ENCODE results near the gene PRSS35. TPM values are rescaled to one million over a fixed set of nuclear protein-coding genes. Genes with fewer than 3 reads are reported as not detected.

The PRSS35 gene
- total and polyA plus RNA-seq, 2 of the 8 experiments (the other 6 are each of a cell fraction or from before 2014, with no cell fraction given) = 1.3 to 2.9 TPM

GRCh38 chr6:83511266-83511665, 1.1 kb upstream of the PRSS35 start:
- Histone ChIP-seq H2BK5ac (ENCODE audit: low read depth, low read length) (no peak overlapping the region), H4K8ac (ENCODE audit: extremely low read depth, insufficient read depth, low read length) (no peak overlapping the region), H3K9ac (replicated peaks in 1 of 4; ENCODE audit: extremely low read depth in 1 of 4, low read depth in 3 of 4, low read length in 3 of 4) (no peak overlapping the region), H4K91ac (replicated peaks; ENCODE audit: insufficient read length, low read length) (no peak overlapping the region), H3K14ac (ENCODE audit: insufficient read length) (no peak overlapping the region), H3K79me1 (ENCODE audit: low read depth, low read length) (no peaks in the 10 kb centered on the region), H3K23me2 (ENCODE audit: low read depth, low read length) (peaks cover 10% of the 10 kb centered on the region), H3K4ac (replicated peaks; ENCODE audit: insufficient read length, low read depth, low read length) (no peak overlapping the region), H2BK120ac (replicated peaks; ENCODE audit: low read depth, low read length) (no peak overlapping the region), H3K56ac (replicated peaks; ENCODE audit: insufficient read length, low read depth, low read length) (no peak overlapping the region), H4K5ac (ENCODE audit: insufficient read length, low read depth, low read length) (no peak overlapping the region), H2AFZ (ENCODE audit: low read length) (0 out of 2 replicates have a peak overlapping the region, but pooled peaks have one; percentile 99), H3K27ac (ENCODE audit: low read depth, low read length) (no peak overlapping the region), H3K4me1 (replicated peaks in 1 of 4; ENCODE audit: control insufficient read depth in 3 of 4, insufficient read depth in 4 of 4, low read length in 3 of 4) (peaks cover 0 to 2% (median 0%) of the 10 kb centered on the region in 4 experiments; a peak in 2 of 7 replicates), H3K4me3 (ENCODE audit: extremely low read depth in 1 of 4, insufficient read depth in 2 of 4, low read depth in 3 of 4, low read length in 4 of 4) (peak overlapping the region in 1 of 4 experiments; percentile 86; a peak in 2 of 8 replicates), H2BK20ac (ENCODE audit: low read length) (no peak overlapping the region), H3K27me3 (replicated peaks in 1 of 4; ENCODE audit: control insufficient read depth in 3 of 4, extremely low read depth in 1 of 4, insufficient read depth in 3 of 4, low read length in 3 of 4) (no peaks in the 10 kb centered on the region), H2BK12ac (ENCODE audit: low read depth, low read length) (no peak overlapping the region), H3K36me3 (ENCODE audit: control insufficient read depth in 2 of 4, insufficient read depth in 4 of 4, low read length in 3 of 4) (no peaks in the 10 kb centered on the region), H3K4me2 (ENCODE audit: insufficient read depth in 1 of 2, low read depth in 2 of 2, low read length in 2 of 2) (peak overlapping the region; percentile 46 to 93; a peak in 2 of 4 replicates), H2BK15ac (ENCODE audit: low read length) (no peak overlapping the region), H4K20me1 (replicated peaks in 1 of 2; ENCODE audit: control insufficient read depth in 1 of 2, insufficient read depth in 2 of 2, low read length in 2 of 2) (no peaks in the 10 kb centered on the region), H3K23ac (ENCODE audit: insufficient read length) (no peak overlapping the region), H3K9me3 (ENCODE audit: insufficient read depth in 2 of 2, low read depth in 1 of 2, low read length in 1 of 2) (no peaks in the 10 kb centered on the region), H2AK5ac (ENCODE audit: low read depth, low read length) (no peak overlapping the region), H3K79me2 (ENCODE audit: control insufficient read depth in 1 of 2, insufficient read depth in 2 of 2, low read length in 2 of 2) (no peaks in the 10 kb centered on the region), H3K18ac (ENCODE audit: extremely low read depth, low read length) (0 out of 2 replicates have a peak overlapping the region, but pooled peaks have one; percentile 32)
- ChIA-PET CTCF (ENCODE audit: partially characterized antibody) (interaction anchor here (0.8 to 15.4 kb wide), 24 partner anchors 8 to 445 kb away, joined by 3 to 310 read pairs (median 4); partner anchors contain the start of genes DOP1A and UBE3D), POLR2A (ENCODE audit: partially characterized antibody) (interaction anchor here (0.9 to 2.0 kb wide), 2 partner anchors 81 to 93 kb away, joined by 3 to 7 read pairs; no protein-coding TSS in a partner anchor)
- DNase-seq (ENCODE audit: low read depth in 1 of 2, low spot score in 2 of 2) = no peak
- no peak for FAIRE-seq
- 85% methylated on average over 8 of the region's 8 CpGs; no CpG with 5 or more reads in 1 of the 2 experiments for WGBS, 2 experiments (ENCODE audit: extremely low coverage in 1 of 2, insufficient coverage in 1 of 2, insufficient read length in 1 of 2, insufficient replicate concordance in 2 of 2, low coverage in 1 of 2, low lambda C conversion rate in 2 of 2, missing lambda C conversion rate in 1 of 2)
- no peak for TF ChIP-seq MAX (IDR thresholded peaks at IDR 0.05)
- no peak for TF ChIP-seq CBX5 (IDR thresholded peaks at IDR 0.05; ENCODE audit: low read depth, low read length)
- TF ChIP-seq NANOG (IDR thresholded peaks at IDR 0.05; ENCODE audit: insufficient read depth, low read depth, low read length, poor library complexity, severe bottlenecking) = no peak
- no peak for TF ChIP-seq POLR2A (IDR thresholded peaks at IDR 0.05; ENCODE audit: control extremely low read depth in 1 of 2, low read depth in 2 of 2, low read length in 2 of 2)
- no peak for TF ChIP-seq SUZ12 (IDR thresholded peaks at IDR 0.05; ENCODE audit: low read length)
- TF ChIP-seq ZNF274 (IDR thresholded peaks at IDR 0.05; ENCODE audit: borderline replicate concordance, extremely low read depth, low read length) = no peak
- no peak for TF ChIP-seq CEBPB (IDR thresholded peaks at IDR 0.05; ENCODE audit: low read depth, low read length)
